A549 treated with AZD9567 at 1 μM for 4 hours (cell line): ENCODE results near the gene ZC3H12D. TPM values are rescaled to one million over a fixed set of nuclear protein-coding genes. Genes with fewer than 3 reads are reported as not detected.

ENCODE experiments used
- total RNA-seq: library from RNA; stranded (reverse); fragments of 200-300 nt; extraction: Qiagen RNA extraction; gene quantifications from 5 replicates; pipeline ENCODE4 v1.2.3, GENCODE V29; 2022; ENCODE audit not compliant: insufficient read depth

Gene ZC3H12D
- 0.03 to 0.12 TPM (median 0.06 TPM) in 4 of 5 replicates, not detected in the other for total RNA-seq

DNA sequence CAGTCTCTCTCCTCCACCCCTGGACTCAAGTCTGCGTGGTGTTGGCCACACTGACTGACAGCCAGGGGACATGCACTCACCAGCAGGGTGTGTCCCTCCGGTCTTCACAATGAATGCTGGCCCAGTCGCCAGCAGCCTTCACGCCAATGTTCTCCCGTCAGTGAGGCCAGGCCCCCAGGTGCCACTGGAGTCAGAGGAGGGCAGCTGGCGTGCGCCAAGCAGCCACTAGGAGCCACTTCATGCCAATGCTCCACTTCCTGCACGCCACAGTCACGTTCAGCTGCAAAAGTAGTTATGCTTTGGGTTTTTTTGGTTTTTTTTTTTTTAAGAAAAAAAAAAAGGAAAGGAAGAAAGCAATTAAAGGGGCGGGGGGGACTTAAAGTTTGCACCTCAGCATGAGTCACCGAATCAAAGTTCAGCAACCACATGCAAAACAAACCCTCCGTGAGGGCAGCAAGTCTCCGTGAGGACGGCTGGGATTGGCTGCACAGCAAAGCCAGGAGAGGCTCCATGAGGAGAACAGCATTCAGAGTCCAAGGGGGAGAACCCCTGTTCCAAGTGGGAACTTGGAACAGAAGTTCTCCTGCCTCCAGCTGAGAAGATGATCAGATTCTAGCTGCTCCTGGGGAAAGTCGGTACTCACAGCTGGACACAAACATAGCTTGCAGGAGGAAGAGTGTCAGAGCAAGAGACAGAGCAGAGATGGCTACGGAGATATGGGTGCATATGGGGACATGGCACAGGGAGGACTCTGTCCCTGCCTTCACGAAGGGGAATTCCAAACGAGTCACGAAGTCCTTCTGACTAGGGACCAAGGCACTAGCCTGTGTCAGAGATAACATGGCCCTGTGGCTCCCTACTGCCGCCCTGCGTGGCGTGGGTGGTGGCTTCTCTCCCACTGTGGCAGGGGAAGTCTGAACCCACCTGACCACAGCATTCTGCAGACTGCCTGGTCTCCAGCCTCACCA is at the start of gene ZC3H12D:
TSS of gene ZC3H12D (minus strand) at position 282 of the 968 bp plus-strand sequence. CDS start 10,471 bp downstream, outside the sequence.

DNA sequence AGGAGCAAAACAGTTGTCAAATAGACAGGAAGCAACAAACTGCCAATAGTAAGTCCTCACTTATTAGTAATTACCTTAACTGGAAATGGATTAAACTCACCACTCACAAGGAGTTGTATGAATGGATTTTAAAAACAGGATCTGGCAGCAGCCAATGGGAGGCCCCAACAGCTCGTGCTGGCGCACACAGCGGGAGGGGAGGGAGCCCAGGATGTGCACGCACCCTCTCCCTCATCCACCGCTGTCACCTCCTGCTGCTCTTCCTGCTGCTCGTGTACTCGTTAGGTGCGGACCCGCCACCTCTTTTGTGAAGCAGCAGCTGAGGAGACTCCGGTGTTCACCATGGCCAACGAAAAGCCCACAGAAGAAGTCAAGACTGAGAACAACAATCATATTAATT is 84.8 kb downstream of the ZC3H12D start, which contains the start of gene SUMO4:
TSS of gene SUMO4 (plus strand) at position 213 of the 400 bp plus-strand sequence. CDS start at position 343, 130 bp downstream.

Other genes with a start within 250 kb of the ZC3H12D start
- 21.2 to 30.2 TPM (median 23.1 TPM) in 5 replicates for gene TAB2, start 167.3 kb downstream of the ZC3H12D start, total RNA-seq
- gene SUMO4, start 84.8 kb downstream of the ZC3H12D start, total RNA-seq = 0.07 to 0.08 TPM in 2 of 5 replicates, not detected in the others
- 10.8 to 21.4 TPM (median 14.1 TPM) in 5 replicates for gene PPIL4, start 61.0 kb upstream of the ZC3H12D start, total RNA-seq
- gene GINM1, start 81.4 kb upstream of the ZC3H12D start, total RNA-seq = 23.8 to 40.7 TPM (median 26.2 TPM) in 5 replicates
- gene KATNA1, start 163.7 kb upstream of the ZC3H12D start, total RNA-seq = 10.4 to 14.7 TPM (median 11.5 TPM) in 5 replicates
- gene LATS1, start 233.1 kb upstream of the ZC3H12D start, total RNA-seq = 6.0 to 8.9 TPM (median 8.2 TPM) in 5 replicates